ENCODE measurements around the gene MSL3B.
"Not testable (repeated sequence)": the region's sequence is repeated elsewhere in the genome, so short reads cannot be mapped to it uniquely, and the experiment has no call there.

Gene MSL3B

GRCh38 chr2:233892793-233893192 is 24.6 kb upstream of the MSL3B start:
- no peaks in the 10 kb centered on the region for H3K79me2 ChIP-seq (ENCODE audit: insufficient read depth, low read length)
- no peaks in the 10 kb centered on the region for H3K27me3 ChIP-seq (ENCODE audit: insufficient read depth, low read length)
- TF ChIP-seq EZH2 (IDR thresholded peaks at IDR 0.05; ENCODE audit: insufficient read depth, low read length) (no peak), CTCF (IDR thresholded peaks at IDR 0.05; ENCODE audit: insufficient read depth, low read depth, low read length) (no peak)
- no peaks in the 10 kb centered on the region for H3K4me1 ChIP-seq (ENCODE audit: insufficient read depth, low read length)
- no peaks in the 10 kb centered on the region for H3K36me3 Mint-ChIP-seq (ENCODE audit: low read depth, unreplicated experiment)
- H3K9ac ChIP-seq (ENCODE audit: low read length) = no peak overlapping the region
- no peak overlapping the region for H3K4me3 ChIP-seq (ENCODE audit: insufficient read depth, low read depth, low read length)
- no peak overlapping the region for H2AFZ ChIP-seq (ENCODE audit: low read depth, low read length)
- no peak overlapping the region for H3K27ac Mint-ChIP-seq (ENCODE audit: unreplicated experiment)
- H3K27me3 Mint-ChIP-seq (ENCODE audit: low read depth, unreplicated experiment) = peaks cover 14% of the 10 kb centered on the region
- no peaks in the 10 kb centered on the region for H3K4me1 Mint-ChIP-seq (ENCODE audit: low read depth, unreplicated experiment)
- no peak for FAIRE-seq
- no peaks in the 10 kb centered on the region for H4K20me1 ChIP-seq (ENCODE audit: insufficient read depth, low read length)
- no peak for DNase-seq (ENCODE audit: low read depth)
- no peak overlapping the region for H3K4me2 ChIP-seq (ENCODE audit: low read length)
- no peaks in the 10 kb centered on the region for H3K9me3 ChIP-seq (ENCODE audit: insufficient read depth, low read depth, low read length)
- H3K9me3 Mint-ChIP-seq (ENCODE audit: unreplicated experiment) = no peaks in the 10 kb centered on the region
- no peak overlapping the region for H3K27ac ChIP-seq (ENCODE audit: low read depth, low read length)
- H3K4me3 Mint-ChIP-seq (ENCODE audit: unreplicated experiment) = no peak overlapping the region
- H3K36me3 ChIP-seq (ENCODE audit: insufficient read depth, low read length) = no peaks in the 10 kb centered on the region

GRCh38 chr2:233882353-233882752 is 14.2 kb upstream of the MSL3B start:
- Histone ChIP-seq H4K20me1 (ENCODE audit: insufficient read depth, low read length) (no peaks in the 10 kb centered on the region), H3K9me3 (ENCODE audit: insufficient read depth, low read depth, low read length) (no peaks in the 10 kb centered on the region), H3K27me3 (ENCODE audit: insufficient read depth, low read length) (no peaks in the 10 kb centered on the region), H3K4me1 (ENCODE audit: insufficient read depth, low read length) (no peaks in the 10 kb centered on the region), H3K36me3 (ENCODE audit: insufficient read depth, low read length) (no peaks in the 10 kb centered on the region), H3K4me2 (ENCODE audit: low read length) (no peak overlapping the region), H3K79me2 (ENCODE audit: insufficient read depth, low read length) (no peaks in the 10 kb centered on the region), H2AFZ (ENCODE audit: low read depth, low read length) (no peak overlapping the region), H3K4me3 (ENCODE audit: insufficient read depth, low read depth, low read length) (no peak overlapping the region), H3K9ac (ENCODE audit: low read length) (no peak overlapping the region), H3K27ac (ENCODE audit: low read depth, low read length) (no peak overlapping the region)
- H3K27me3 Mint-ChIP-seq (ENCODE audit: low read depth, unreplicated experiment) = peaks cover 6% of the 10 kb centered on the region
- no peak overlapping the region for H3K27ac Mint-ChIP-seq (ENCODE audit: unreplicated experiment)
- FAIRE-seq = no peak
- no peaks in the 10 kb centered on the region for H3K36me3 Mint-ChIP-seq (ENCODE audit: low read depth, unreplicated experiment)
- H3K4me1 Mint-ChIP-seq (ENCODE audit: low read depth, unreplicated experiment) = no peaks in the 10 kb centered on the region
- no peak for TF ChIP-seq EZH2 (IDR thresholded peaks at IDR 0.05; ENCODE audit: insufficient read depth, low read length)
- no peak for TF ChIP-seq CTCF (IDR thresholded peaks at IDR 0.05; ENCODE audit: insufficient read depth, low read depth, low read length)
- DNase-seq (ENCODE audit: low read depth) = no peak
- no peak overlapping the region for H3K4me3 Mint-ChIP-seq (ENCODE audit: unreplicated experiment)
- peaks cover 15% of the 10 kb centered on the region for H3K9me3 Mint-ChIP-seq (ENCODE audit: unreplicated experiment)

GRCh38 chr2:233872125-233872524 is 3.9 kb upstream of the MSL3B start:
- not testable (repeated sequence) for H3K36me3 Mint-ChIP-seq (ENCODE audit: low read depth, unreplicated experiment); H3K4me1 Mint-ChIP-seq (ENCODE audit: low read depth, unreplicated experiment); H4K20me1 ChIP-seq (ENCODE audit: insufficient read depth, low read length); H3K4me3 Mint-ChIP-seq (ENCODE audit: unreplicated experiment); H3K4me1 ChIP-seq (ENCODE audit: insufficient read depth, low read length); H2AFZ ChIP-seq (ENCODE audit: low read depth, low read length); H3K9ac ChIP-seq (ENCODE audit: low read length); H3K4me3 ChIP-seq (ENCODE audit: insufficient read depth, low read depth, low read length); H3K27me3 ChIP-seq (ENCODE audit: insufficient read depth, low read length); H3K27ac ChIP-seq (ENCODE audit: low read depth, low read length); DNase-seq (ENCODE audit: low read depth); H3K27ac Mint-ChIP-seq (ENCODE audit: unreplicated experiment); H3K79me2 ChIP-seq (ENCODE audit: insufficient read depth, low read length); H3K4me2 ChIP-seq (ENCODE audit: low read length); H3K36me3 ChIP-seq (ENCODE audit: insufficient read depth, low read length); H3K9me3 ChIP-seq (ENCODE audit: insufficient read depth, low read depth, low read length); FAIRE-seq
- Mint-ChIP-seq H3K27me3 (ENCODE audit: low read depth, unreplicated experiment) (peaks cover 19% of the 10 kb centered on the region), H3K9me3 (ENCODE audit: unreplicated experiment) (peaks cover 20% of the 10 kb centered on the region)
